Activated effector memory CD4-positive, alpha-beta T cell treated with anti-CD3 and anti-CD28 coated beads, Interleukin-2, amount 50 U/mL, for 16 hours (primary cell): ENCODE results near the gene TMEM141.
A peak's percentile ranks its signal among the peaks of the same experiment; 100 is the strongest.
"Not testable (repeated sequence)": the region's sequence is repeated elsewhere in the genome, so short reads cannot be mapped to it uniquely, and the experiment has no call there.

ENCODE experiments used
- DNase-seq: peaks from one replicate; pipeline ENCODE4 v3.0.0-alpha.2; 2020

TMEM141 gene

DNA sequence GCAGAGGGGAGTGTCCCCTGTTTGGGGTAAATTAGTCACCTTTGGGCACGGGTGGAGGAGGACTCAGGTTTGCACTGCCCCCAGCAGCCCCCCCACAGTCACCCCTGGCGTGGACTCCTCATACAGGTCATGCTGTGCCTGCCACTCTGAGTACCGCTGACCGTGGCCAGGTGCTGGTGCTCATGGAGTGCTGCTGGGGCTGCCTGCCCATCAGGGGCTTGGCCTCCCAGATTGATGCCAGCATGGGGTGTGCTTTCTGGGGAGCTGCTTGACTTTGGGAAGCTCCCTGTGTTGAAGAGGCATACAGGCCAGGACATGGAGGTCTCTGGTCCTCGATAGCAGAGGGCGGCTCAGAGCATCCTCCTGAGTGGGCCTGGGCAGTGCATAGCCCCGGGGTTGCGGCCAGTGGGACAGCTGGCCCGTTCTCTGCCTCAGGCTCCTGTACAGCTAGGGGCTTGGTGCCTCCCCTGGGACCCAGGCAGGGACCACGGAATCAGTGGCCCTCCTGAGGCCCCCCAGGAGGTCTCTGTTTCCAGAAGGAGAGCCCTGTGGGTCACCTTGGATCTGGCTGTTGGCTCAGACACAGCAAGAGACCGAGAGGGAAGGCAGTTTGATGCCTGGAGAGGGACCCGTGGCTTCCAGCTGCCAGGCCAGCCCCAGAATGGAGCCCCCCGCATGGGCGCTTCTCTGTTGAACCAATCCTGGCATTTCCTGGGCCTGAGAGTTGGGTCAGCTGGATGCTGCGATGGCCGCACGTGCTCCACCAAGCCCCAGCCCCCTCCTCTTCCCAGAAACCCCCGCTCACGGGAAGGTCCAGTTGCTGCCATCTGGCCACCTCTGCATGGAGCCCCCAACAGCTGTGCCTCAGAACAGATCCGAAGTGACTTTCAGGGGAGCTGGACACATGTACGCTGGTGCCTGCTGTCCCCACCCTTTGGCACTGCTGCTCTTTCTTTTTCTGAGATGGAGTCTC is 45.1 kb downstream of the TMEM141 start:
- no peak for DNase-seq

DNA sequence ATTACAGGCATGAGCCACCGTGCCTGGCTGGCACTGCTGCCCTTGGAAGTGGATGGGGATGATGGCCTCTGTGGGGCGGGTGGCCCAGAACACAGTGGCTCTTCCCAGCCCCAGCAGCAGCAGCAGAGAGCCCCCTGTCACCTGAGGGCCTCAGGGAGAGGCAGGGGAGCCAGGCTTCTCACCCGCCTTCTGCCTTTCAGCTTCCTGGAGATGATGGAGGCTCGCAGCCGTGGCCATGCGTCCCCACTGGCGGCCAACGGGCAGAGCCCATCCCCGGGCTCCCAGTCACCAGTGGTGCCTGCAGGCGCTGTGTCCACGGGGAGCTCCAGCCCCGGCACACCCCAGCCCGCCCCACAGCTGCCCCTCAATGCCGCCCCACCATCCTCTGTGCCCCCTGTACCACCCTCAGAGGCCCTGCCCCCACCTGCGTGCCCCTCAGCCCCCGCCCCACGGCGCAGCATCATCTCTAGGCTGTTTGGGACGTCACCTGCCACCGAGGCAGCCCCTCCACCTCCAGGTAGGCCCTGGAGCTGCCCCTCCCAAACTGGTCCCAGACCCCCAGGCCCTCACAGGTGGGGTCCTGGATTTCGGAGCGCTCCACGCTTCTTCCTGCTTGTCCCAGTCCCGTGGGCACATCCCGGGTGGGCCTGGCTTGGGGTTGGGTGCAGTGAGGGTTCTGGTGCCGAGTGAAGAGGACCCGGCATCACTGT is 46.2 kb downstream of the TMEM141 start:
- no peak for DNase-seq

DNA sequence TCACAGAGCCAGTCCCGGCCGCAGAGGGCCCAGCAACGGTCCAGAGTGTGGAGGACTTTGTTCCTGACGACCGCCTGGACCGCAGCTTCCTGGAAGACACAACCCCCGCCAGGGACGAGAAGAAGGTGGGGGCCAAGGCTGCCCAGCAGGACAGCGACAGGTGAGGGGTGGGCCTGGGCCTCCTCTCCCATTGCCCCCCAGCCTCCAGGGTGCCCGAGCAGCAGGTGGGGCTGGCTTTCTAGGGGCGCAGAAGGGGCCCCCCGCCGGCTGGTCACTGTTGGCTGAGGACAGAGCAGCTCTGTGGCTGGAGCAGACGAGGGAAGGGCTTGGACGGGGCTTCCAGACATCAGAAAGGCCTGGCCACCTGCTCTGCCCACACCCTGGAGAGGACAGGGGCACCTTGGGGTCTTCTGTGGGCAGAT is 46.7 kb downstream of the TMEM141 start:
- not testable (repeated sequence) for DNase-seq

DNA sequence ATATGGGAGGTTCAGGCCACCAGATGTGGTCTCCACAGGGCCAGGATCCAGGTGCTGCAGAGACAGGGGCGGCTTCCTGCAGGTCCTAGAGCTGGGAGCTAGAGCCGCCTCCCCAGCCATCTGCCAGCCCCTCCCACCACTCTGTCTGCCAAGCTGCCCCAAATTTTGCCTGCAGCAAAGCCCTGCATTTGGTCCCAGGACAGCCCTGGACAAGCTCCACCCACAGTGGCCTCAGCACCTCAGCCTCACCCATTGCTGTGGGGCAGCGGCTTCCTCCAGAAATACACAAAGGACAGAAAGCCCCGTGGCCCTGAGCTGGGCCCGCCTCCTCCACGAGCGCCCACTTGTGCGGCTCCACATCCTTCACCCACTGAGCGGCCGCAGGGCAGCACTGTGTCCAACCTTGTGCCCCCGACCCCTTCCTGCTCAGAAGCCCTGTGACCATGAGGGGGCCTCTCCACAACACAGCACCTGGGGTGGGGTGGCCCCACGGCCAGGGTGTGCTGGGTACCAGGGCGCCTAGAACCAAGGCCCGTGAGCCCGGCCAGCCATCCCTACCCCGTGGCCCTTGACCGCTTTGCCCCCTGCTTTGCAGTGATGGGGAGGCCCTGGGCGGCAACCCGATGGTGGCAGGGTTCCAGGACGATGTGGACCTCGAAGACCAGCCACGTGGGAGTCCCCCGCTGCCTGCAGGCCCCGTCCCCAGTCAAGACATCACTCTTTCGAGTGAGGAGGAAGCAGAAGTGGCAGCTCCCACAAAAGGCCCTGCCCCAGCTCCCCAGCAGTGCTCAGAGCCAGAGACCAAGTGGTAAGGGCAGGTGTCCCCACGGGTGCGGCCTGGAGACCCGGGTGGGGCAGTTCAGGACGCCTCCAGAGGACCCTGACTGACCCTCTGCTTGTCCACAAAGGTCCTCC is 47.4 kb downstream of the TMEM141 start:
- no peak for DNase-seq

DNA sequence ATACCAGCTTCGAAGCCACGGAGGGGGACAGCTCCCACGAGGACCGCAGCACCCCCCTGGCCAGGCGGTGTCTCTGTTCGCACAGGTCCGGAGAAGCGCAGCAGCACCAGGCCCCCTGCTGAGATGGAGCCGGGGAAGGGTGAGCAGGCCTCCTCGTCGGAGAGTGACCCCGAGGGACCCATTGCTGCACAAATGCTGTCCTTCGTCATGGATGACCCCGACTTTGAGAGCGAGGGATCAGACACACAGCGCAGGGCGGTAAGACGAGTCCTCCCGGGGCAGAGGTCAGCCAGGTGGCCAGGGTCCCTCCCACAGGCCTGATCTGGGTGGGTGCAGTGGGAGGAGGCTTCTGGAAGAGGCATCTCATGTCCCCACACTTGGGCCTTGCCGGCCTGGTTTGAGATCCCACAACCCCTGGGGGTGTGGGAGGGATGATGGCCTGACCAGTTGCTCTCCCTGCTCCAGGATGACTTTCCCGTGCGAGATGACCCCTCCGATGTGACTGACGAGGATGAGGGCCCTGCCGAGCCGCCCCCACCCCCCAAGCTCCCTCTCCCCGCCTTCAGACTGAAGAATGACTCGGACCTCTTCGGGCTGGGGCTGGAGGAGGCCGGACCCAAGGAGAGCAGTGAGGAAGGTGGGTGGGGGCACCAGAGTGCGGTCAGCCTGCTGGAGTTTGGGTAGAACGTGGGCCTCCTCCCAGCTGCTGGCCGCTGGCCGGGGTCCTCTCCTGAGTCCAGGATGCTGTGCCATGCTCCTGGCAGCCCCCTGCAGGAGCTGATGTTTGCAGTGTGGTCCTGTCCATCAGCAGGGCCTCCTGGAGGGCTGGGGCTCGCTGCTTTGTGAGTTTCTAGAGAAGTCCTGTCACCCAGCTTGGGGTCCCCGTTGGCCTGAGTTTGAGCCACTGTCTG is 48.3 kb downstream of the TMEM141 start:
- DNase-seq = no peak

DNA sequence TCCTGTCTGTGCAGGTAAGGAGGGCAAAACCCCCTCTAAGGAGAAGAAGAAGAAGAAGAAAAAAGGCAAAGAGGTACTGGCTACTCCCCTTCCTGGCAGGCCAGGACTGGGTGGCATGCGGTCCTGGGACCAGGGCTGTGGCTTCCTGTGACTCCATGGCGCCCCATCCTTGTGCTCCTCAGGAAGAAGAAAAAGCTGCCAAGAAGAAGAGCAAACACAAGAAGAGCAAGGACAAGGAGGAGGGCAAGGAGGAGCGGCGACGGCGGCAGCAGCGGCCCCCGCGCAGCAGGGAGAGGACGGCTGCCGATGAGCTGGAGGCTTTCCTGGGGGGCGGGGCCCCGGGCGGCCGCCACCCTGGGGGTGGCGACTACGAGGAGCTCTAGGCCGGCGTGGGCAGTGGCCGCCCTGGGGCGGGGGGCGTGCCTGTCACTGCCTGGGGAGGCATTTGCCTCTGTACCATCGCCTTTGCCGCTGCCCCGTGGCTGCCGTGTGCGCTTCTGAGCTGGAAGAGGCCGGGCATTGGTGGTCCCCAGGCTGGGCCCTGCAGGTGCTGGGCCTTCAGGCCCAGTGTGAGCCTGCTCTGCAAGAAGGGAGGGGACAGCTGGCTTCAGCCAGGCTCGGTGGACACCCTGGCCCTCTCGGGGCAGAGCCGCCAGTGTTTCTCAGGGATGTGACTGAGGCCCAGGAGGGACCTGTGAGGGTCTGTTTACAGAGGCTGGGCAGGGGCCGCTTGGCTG is 49.2 kb downstream of the TMEM141 start:
- DNase-seq = no peak

DNA sequence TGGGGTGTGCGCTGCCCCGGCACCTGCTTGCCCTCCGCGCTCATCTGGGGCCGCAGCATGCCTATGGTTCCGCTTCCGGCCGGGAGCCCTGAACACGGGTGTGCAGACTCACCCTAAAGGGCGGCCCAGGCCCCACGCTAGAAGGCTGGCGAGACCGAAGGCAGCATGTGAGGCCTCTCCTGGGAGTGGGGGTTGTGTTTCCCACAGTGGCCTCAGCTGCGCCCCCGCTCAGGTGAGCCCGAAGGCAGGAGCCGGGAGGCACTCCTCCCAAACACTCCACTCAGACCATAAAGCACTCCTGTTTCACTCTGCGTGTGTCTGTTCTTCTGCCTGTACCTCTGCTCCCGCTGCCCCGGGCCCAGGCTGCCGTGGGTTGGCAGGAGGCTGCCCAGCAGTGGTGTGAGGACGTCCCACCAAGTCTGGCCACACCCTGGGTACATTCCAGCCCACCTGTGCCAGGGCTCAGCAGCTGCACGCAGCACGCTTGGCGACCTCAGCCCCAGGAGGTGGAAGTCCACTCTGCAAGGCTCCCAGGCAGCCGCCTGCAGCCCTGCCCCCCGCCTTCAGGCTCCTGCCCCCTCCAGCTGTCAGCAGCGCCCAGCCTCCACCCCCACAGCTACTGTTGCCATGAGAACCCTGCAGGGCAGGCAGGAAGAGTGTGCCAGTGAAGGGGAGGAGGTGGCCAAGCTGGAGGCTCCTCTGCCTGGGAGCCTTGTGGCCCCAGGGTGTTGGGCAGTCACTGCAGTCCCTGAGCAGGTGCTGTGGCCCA is 49.9 kb downstream of the TMEM141 start:
- DNase-seq = no peak

DNA sequence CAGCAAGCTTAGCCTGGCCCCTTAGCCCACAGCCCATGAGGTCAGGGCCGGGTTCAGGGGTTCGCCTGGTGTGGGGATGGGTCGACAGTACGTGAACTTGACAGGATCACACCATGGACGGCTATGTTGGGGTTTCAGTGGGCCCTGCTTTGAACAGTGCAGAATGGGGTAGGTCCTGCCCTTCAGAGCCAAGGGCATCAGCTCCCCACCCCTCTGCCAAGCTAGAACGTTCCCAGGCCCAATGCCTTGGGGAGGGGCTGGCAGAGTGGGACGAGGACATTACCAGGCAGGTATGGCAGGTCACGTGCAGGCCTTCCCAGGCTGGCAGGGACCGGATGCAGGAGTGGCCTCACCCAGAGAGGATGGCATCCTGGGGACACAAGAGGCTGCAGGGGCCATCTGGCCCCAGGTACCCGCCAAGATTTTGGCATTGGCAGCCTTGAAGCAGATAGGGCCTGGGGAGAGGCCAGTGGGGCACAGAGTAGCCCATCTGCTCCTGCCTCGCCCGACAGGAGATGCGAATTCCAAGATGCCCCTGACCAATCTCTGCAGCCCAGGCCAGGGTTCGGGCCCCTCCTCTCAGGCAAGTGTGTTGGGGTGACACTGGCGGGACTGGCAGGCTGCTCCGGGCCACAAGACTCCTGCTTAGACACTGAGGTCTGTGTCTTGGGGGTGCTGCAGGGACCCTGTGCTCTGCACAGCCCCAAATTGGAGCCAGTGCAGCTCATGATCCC is 50.7 kb downstream of the TMEM141 start:
- DNase-seq = not testable (repeated sequence)

DNA sequence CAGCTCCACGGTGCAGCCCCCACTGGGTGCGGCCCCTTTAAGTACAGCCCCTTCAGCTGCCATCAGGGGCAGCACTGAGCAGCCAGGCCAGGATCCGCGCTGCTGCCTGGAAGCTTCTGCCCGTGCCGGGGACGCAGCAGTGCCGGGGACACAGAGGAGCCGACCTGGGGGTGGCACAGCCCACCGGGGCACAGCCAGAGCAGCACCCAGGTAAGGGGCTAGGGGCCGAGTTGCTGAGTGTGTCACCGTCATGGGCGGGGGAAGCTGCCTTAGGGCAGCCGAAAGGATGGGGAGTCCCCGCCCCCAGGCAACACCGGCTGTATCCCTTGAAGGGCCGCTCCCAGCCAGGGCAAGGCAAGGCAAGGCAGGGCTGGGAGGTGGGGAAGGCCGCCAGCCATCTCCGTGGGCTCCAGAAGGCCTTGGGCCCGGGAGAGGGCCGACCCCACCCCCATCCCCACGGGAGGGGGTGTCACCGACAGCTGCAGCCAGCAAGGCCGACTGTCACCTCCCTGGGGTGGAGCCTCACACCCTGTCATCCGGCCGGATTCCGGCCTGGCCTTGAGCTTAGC is 51.3 kb downstream of the TMEM141 start, which contains the start of gene AJM1:
Gene AJM1, plus strand, starts transcription at position 99 of the 569 bp plus-strand sequence. CDS start 1,937 bp downstream, outside the sequence.
- DNase-seq = peak; percentile 92
